Activated B cell treated with CpG ODN at 0.5 μM for 24 hours (primary cell): Measurements from ENCODE around the gene COPS8. TPM values are rescaled to one million over a fixed set of nuclear protein-coding genes. Genes with fewer than 3 reads are reported as not detected.

Experiments
- ATAC-seq: fragments of 200-7000 bp; cut with Tn5 transposase; one replicate; pipeline ENCODE4 v1.10.0; 2021; ENCODE audit warnings: low read depth, mild to moderate bottlenecking, moderate library complexity
- CTCF ChIA-PET: fragments of 350-600 bp; sonication (Branson Sonifier 250); formaldehyde crosslinking; loops from one replicate; lab custom pipeline; 2021; ENCODE audit warnings: antibody characterized with exemption; lab: Charles Lee
- POLR2A ChIA-PET: fragments of 350-600 bp; sonication (Branson Sonifier 250); formaldehyde crosslinking; loops from one replicate; lab custom pipeline; 2021; ENCODE audit warnings: antibody characterized with exemption; lab: Charles Lee
- DNase-seq: peaks from one replicate; pipeline ENCODE4 v3.0.0; 2022
- H3K27ac Mint-ChIP-seq: one replicate; pipeline ENCODE4 v1.8.0; 2020; ENCODE audit warnings: mixed read lengths
- H3K27me3 Mint-ChIP-seq: one replicate; pipeline ENCODE4 v1.8.0; 2021; ENCODE audit warnings: mixed read lengths
- H3K36me3 Mint-ChIP-seq: one replicate; pipeline ENCODE4 v1.8.0; 2021; ENCODE audit warnings: low read depth, mixed read lengths
- H3K4me1 Mint-ChIP-seq: one replicate; pipeline ENCODE4 v1.8.0; 2021; ENCODE audit warnings: mixed read lengths
- H3K4me3 Mint-ChIP-seq: one replicate; pipeline ENCODE4 v1.8.0; 2020; ENCODE audit warnings: mild to moderate bottlenecking, mixed read lengths
- H3K9me3 Mint-ChIP-seq: one replicate; pipeline ENCODE4 v1.8.0; 2020; ENCODE audit warnings: mixed read lengths
- CTCF ChIP-seq: fragments of 200-600 bp; IDR thresholded peaks from one replicate; pipeline ENCODE4 v1.8.0; 2022; ENCODE audit warnings: antibody characterized with exemption, mild to moderate bottlenecking
- intact Hi-C: fragments of 100-400 bp; cut with micrococcal nuclease; formaldehyde crosslinking; loops from one replicate; pipeline ENCODE4 v1.15.1; 2024
- total RNA-seq: library from RNA; stranded (reverse); gene quantifications from 2 replicates; pipeline ENCODE4 v1.2.3, GENCODE V29; 2022

COPS8 gene
- total RNA-seq, 1 donor from 2014 or later = 31.8 TPM

GRCh38 chr2:237083026-237083425 is 2.7 kb upstream of the COPS8 start:
- Mint-ChIP-seq H3K27ac (no peak overlapping the region), H3K4me3 (no peak overlapping the region), H3K9me3 (no peaks in the 10 kb centered on the region), H3K27me3 (no peaks in the 10 kb centered on the region), H3K36me3 (peaks cover 5% of the 10 kb centered on the region), H3K4me1 (peaks cover 23% of the 10 kb centered on the region)
- no peak for TF ChIP-seq CTCF
- DNase-seq (no peak), ATAC-seq (no peak)
- ChIA-PET POLR2A (no interaction called here), CTCF (no interaction called here)
- intact Hi-C loops = loop anchor here (10.0 kb wide), 1 partner anchor 1342 kb away; the partner anchor contains the start of gene ASB1

DNA sequence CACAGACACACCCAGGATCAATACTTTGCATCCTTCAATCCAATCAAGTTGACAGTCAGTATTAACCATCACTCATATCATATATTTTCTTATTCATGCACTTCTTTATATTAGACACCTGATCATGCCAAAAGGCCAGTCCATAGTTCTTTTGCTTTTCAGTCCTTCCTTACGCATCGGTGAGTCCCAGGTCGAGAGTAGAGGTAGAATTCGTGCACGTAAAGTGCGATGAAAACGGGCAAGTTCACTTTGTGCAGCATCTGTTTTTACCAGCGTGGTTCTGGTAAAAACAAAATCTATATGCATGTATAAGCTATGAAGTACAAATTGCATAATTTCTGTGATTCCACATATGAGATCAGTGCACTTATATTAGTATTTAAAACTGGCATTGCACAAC is 1.2 kb upstream of the COPS8 start:
- ATAC-seq = no peak
- intact Hi-C loops = loop anchor here (10.0 kb wide), 1 partner anchor 1340 kb away; the partner anchor contains the start of gene ASB1

GRCh38 chr2:237090906-237091305 is 5.2 kb downstream of the COPS8 start:
- peaks cover 62% of the 10 kb centered on the region for H3K36me3 Mint-ChIP-seq
- TF ChIP-seq CTCF = no peak
- no peak for DNase-seq
- no peak overlapping the region for H3K27ac Mint-ChIP-seq
- no peak for ATAC-seq
- H3K4me1 Mint-ChIP-seq = peaks cover 9% of the 10 kb centered on the region
- no peaks in the 10 kb centered on the region for H3K27me3 Mint-ChIP-seq
- POLR2A ChIA-PET = no interaction called here
- H3K4me3 Mint-ChIP-seq = no peak overlapping the region
- CTCF ChIA-PET = no interaction called here
- no peaks in the 10 kb centered on the region for H3K9me3 Mint-ChIP-seq
- intact Hi-C loops = no loop called here

More for the DNA sequence above, 1.2 kb upstream of the COPS8 start:
- CTCF ChIA-PET = interaction anchor here (1.0 kb wide), 1 partner anchor 11 kb away, joined by 3 read pairs; no protein-coding TSS in a partner anchor
- H3K27ac Mint-ChIP-seq = peak overlapping the region; percentile 97
- DNase-seq = no peak
- no peaks in the 10 kb centered on the region for H3K9me3 Mint-ChIP-seq
- POLR2A ChIA-PET = interaction anchor here (0.6 to 1.2 kb wide), 4 partner anchors 26 to 1204 kb away, joined by 3 read pairs; partner anchors contain the start of gene PER2
- peak overlapping the region; percentile 100 for H3K4me3 Mint-ChIP-seq
- H3K36me3 Mint-ChIP-seq = peaks cover 7% of the 10 kb centered on the region
- no peaks in the 10 kb centered on the region for H3K27me3 Mint-ChIP-seq
- H3K4me1 Mint-ChIP-seq = peaks cover 23% of the 10 kb centered on the region
- TF ChIP-seq CTCF = no peak

- Mint-ChIP-seq H3K27me3 (no peaks in the 10 kb centered on the region), H3K9me3 (no peaks in the 10 kb centered on the region), H3K4me1 (peaks cover 3% of the 10 kb centered on the region), H3K4me3 (no peak overlapping the region), H3K36me3 (peaks cover 71% of the 10 kb centered on the region), H3K27ac (no peak overlapping the region)
- DNase-seq (no peak), ATAC-seq (no peak)
- ChIA-PET POLR2A (no interaction called here), CTCF (no interaction called here)
- intact Hi-C loops = no loop called here
- no peak for TF ChIP-seq CTCF
These were observed 6.2 kb downstream of the COPS8 start for GRCh38 chr2:237091779-237092436.

DNA sequence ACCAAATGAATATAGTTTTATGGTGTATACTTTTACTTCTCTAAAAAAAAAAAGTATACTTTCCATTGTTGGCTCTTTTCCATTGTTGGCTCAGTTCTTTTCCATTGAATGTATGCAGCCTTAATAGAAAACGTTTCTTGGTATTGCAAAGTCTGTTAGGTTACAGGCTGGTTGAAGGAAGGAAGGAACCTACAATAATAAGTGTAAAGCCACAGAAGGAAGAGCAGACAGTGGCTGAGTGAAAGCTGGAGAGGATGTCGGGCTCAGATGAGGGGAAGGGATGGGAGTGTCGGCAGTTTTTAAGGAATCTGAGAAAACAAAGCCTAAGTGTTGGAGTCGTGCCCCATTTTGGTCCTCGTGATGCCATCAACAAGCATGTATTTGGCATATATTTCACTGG is 6.8 kb downstream of the COPS8 start:
- ATAC-seq (no peak), DNase-seq (no peak)
- peaks cover 2% of the 10 kb centered on the region for H3K4me1 Mint-ChIP-seq
- H3K4me3 Mint-ChIP-seq = no peak overlapping the region
- no peaks in the 10 kb centered on the region for H3K9me3 Mint-ChIP-seq
- ChIA-PET CTCF (no interaction called here), POLR2A (no interaction called here)
- intact Hi-C loops = no loop called here
- H3K27ac Mint-ChIP-seq = no peak overlapping the region
- H3K27me3 Mint-ChIP-seq = no peaks in the 10 kb centered on the region
- peaks cover 76% of the 10 kb centered on the region for H3K36me3 Mint-ChIP-seq
- TF ChIP-seq CTCF = no peak
